ENCODE measurements around the gene MBNL2. TPM values are rescaled to one million over a fixed set of nuclear protein-coding genes. Genes with fewer than 3 reads are reported as not detected.
"Not testable (repeated sequence)": the region's sequence is repeated elsewhere in the genome, so short reads cannot be mapped to it uniquely, and the experiment has no call there.

MBNL2 gene
- total RNA-seq, 2 donors from 2014 or later, result 106 to 139 TPM

DNA sequence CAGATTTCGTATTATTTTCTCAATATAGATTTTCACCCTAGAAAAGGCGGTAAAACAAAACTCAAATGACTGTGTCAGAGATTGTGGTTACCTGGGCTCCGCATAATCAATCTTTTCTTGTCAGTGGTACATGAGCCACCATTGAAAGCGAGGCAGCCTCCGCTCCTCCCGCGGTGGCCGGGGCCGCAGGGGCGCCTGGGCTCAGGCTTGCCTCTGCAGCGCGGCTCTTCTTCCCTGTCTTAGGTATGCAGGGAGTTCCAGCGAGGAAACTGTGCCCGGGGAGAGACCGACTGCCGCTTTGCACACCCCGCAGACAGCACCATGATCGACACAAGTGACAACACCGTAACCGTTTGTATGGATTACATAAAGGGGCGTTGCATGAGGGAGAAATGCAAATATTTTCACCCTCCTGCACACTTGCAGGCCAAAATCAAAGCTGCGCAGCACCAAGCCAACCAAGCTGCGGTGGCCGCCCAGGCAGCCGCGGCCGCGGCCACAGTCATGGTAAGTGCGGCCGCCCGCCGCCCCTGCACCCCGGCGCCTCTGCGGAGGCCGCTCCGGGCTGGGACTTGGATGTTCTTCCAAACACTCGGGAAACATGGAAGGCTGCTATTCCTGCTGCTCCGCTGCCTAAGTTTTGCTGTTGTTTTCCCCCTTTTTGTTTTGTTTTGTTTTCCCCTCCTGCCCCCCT, 124.6 kb downstream of the MBNL2 start:
- no peak for DNase-seq (ENCODE audit: low spot score)
- intact Hi-C loops (cut with DNase I), result no loop called here

DNA sequence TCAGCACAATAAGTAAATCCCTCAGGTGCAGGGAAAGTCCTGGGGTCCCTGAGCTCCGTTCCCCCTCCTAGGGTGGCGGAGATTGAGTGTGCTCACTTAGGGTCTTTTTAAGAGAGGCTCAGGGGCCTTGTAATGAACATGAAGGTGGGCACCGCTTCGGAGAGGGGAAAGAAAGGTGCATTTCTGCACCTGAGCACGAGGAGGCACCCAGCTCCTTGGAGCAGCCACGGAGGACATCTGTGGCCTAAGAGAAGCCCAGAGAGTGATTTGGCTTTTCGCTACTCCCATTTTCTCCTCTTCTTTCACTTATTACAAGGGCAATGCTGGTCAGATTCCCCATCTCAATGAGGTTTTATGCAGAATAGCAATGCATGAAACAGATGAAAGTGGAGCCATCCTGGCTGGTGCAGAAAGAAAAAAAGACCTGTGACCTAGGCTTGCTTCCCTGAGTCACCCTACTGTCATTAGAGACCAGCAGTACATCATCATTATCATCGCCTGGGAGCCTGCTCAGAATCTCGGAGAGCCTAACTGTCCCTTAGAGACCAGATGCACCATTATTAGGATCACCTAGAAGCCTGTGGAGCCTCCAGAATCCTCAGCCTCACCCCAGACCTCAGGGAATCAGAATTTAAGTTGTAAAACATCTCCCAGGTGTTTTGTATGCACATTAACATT, 125.3 kb downstream of the MBNL2 start:
- intact Hi-C loops (cut with DNase I), result no loop called here
- DNase-seq (ENCODE audit: low spot score), result no peak

DNA sequence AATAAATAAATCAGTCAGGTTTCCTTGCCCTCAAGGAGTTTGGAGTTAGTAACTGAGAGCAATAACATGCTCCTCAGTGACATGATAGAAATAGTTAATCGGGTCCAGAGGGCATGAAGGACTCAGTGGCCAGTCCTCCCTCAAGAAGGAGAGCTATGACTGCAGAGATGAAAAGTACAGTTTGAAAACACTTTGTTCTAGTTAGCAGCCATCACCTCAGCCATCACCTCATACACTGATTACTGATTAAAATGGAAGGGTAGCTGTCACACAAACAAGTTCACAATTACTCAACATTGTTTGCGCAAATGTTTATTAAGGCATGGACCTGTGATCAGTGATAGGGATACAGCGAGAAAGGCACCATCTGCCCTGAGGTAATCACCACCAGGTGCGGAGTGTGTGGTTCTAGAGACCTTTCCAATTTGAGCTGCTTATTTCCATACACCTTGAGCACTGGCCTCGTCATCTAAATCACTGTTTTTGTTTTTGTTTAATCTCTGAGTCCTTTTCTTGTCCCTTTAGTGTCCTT, 126.5 kb downstream of the MBNL2 start:
- DNase-seq (ENCODE audit: low spot score), result no peak
- intact Hi-C loops (cut with DNase I), result no loop called here

DNA sequence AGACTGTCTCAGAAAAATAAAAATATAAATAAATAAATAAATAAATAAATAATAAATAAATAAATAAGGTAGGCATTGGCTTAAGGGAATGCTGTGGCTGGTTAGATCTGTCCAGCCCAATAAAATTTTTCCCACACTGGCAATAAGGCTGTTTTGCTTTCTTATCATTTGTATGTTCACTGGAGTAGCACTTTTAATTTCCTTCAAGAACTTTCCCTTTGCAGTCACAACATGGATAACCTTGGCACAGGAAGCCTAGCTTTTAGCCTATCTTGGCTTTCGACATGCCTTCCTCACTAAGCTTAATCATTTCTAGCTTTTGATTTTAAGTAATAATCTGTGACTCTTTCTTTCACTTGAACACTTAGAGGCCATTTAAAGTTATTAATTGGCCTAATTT, 129.9 kb downstream of the MBNL2 start:
- intact Hi-C loops (cut with DNase I); DNase-seq (ENCODE audit: low spot score): not testable (repeated sequence)

DNA sequence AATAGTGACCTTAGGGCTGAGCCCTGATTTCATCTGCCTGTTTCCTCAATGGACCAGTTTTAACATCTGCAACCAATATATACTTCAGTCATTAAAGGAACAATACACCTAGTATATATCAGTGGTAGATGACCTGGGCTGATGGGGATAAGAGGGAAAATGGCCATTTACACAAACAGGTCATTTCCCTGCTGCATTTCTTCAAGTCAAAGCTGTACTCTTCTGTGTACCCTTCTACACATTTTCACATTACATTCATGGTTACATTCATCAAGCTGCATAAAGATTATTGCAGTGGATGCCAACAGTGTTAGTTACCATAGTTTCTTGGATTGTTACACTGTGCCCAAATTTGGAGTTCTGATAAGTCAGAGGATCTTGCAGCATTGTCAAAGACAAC, 130.7 kb downstream of the MBNL2 start:
- no peak for DNase-seq (ENCODE audit: low spot score)
- intact Hi-C loops (cut with DNase I), result no loop called here

DNA sequence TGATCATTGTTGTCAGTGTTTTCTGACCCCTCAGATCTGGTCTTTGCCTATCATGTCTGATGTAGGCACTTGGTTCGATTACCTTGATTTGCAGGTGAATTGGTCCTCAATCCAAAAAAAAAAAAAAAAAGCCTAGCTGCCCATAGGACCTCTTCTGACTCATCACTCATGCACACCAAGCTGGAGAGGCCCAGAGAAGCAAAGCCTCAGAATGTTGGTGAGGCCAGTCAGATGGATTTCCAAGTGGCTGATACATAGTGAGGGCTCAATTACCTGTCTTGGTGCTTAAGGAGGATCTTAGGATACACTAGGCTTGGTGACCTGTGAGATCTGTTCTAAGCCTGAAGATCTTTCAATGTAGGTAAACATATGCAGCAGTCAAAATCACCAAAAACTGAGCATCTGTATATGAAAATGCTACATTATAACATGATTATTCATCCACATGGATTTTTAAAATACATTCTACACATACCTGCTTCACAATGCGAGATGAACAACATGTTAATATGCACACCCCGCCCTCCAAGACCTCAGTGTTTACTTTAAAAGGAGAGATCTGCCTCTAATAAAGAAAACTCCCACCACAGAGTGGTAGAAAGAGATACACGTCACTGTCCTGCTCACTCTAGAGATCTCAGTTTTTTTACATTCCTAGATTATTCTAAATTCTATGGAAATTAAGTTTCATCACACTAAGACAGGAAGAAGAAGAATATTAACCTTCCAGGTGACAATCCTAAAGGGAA, 132.0 kb downstream of the MBNL2 start:
- DNase-seq (ENCODE audit: low spot score), result no peak
- intact Hi-C loops (cut with DNase I), result no loop called here

DNA sequence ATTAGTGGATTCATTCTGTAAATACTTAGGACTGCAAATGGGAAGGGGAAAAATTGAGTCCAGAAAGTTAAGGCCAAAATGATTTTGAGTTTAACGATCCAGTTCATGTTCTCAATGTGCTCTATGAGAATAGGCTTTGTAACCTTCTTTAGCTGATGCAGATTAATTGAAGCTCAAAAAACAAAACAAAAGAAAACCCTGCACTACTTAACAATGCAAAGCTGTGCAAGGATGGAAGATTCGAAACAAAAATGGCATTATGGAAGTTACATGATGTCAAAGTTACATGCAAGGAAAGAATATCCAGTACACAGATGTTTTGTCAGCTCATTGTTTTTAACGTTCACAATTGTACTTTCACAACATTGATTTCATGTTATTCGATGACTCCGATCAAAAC, 132.7 kb downstream of the MBNL2 start:
- intact Hi-C loops (cut with DNase I), result loop anchor here in 1 of 2 donors (5.0 kb wide), 1 partner anchor 243 kb away; no protein-coding TSS in a partner anchor
- no peak for DNase-seq (ENCODE audit: low spot score)

DNA sequence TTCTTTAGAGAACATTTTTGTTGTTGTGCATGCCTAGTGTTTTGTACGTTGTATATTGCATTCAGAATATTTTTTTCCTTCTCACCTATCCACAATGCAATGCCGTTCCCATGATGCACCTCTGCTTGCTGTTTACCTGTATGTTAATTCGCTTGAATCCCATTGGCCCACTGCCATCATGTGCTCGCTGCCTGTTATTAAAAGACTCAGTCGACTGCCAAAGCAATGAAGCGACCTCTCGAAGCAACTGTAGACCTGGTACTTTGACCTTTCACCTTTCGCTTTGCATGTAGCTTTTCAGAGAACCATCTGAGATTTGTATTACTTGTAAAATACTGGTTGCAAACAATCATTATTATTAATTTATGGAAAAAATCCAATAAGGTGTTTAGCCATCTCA, 134.5 kb downstream of the MBNL2 start:
- DNase-seq (ENCODE audit: low spot score), result no peak
- intact Hi-C loops (cut with DNase I), result loop anchor here in 1 of 2 donors (5.0 kb wide), 1 partner anchor 244 kb away; no protein-coding TSS in a partner anchor

DNA sequence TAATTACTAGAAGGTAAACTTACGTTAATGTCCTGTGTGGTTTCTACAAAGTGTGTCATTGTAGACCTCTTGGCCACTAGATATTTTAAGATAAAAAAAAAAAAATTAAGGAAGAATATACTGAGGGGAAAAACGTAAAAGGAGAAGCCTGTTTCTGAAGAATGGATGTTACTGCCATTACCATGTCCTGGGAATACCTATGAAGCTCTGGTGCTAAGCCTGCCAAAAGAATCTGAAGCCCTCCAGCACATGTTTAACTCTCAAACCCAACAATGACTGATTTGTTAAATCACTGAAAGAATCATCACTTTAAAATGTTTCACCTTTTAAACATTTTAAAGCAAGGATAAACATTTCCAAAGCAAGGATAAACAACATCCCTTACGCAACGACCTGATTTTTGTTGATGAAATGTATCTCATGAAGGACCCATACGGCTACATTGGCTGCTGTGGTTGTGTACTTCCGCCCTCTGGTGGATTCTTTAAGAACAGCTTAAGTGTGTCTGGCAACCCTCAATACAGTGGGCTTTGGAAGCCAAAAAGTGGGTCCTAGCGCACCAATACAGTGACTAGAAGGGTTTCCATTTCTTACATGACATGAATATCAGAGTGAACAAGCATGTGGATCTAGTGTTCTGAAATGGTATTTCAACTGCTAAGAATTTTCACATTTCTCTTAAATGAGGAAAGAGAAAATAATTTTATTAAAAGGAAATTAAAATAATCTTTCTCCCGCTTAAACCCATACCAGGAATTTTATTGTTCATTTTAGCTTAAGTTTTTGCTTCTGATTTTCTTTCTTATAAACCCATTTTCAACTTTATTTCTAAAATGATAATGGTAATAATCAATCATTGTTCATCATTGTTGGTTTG, 137.3 kb downstream of the MBNL2 start:
- DNase-seq (ENCODE audit: low spot score), result no peak
- intact Hi-C loops (cut with DNase I), result loop anchor here (5.0 to 10.0 kb wide), 2 partner anchors 247 to 325 kb away; no protein-coding TSS in a partner anchor

DNA sequence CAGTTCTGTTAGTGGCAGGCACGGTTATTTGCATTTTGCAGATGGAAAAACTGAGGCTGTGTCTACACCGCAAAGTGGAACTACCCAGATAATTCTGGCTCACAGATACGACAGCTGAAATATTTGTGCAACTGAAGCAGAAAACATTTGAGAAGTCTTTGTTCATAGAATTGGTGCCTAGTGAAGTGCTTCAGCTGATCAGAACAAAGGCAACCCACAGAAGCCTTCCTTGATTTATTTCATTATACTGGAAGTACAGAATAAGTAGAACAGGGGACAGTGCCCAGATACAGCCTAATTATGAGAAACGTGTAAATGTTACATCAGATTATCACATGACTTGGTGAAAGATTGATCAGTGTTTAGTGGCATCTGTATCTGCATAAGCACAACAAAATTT, 138.5 kb downstream of the MBNL2 start:
- intact Hi-C loops (cut with DNase I), result loop anchor here (5.0 to 10.0 kb wide), 2 partner anchors 248 to 326 kb away; no protein-coding TSS in a partner anchor
- DNase-seq (ENCODE audit: low spot score), result no peak

DNA sequence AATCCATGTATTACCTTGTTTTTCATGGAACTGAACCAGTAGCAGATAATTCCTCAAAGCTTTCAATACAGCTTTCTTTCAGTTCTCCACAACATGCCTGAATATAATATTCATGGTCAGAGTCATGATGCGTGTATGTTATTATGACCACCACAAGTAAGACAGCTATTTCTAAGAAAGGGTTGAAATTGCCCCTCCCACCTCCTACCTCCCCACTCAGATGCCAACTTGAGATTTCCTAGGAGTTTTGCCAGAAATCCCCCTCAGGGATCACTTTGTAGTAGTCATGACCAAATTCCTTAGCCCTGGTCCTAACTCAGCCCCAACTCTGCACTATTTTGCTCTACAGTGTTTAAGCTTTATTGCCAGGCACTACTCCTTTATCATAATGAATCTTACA, 141.9 kb downstream of the MBNL2 start:
- DNase-seq (ENCODE audit: low spot score), result no peak
- intact Hi-C loops (cut with DNase I), result loop anchor here (5.0 to 10.0 kb wide), 2 partner anchors 252 to 329 kb away; no protein-coding TSS in a partner anchor

DNA sequence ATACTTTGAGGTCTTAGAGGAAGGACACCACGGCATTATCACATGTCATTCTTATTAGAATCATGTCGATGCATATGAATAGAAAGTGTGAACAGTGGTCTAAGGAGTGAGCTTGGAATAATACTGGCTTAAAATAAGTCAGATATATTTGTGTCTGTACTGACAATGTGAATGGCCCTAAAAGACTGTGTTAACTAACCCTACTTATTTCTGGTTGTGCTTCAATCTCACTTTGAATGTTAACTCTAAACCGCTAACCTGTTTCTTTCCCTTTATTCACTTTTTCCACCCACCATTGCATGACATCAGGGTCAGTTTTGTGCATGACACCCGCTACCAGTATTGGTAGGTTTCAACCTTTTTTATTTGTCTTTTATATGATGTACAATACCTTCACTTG, 142.7 kb downstream of the MBNL2 start:
- intact Hi-C loops (cut with DNase I), result loop anchor here (5.0 to 10.0 kb wide), 2 partner anchors 253 to 330 kb away; no protein-coding TSS in a partner anchor

DNA sequence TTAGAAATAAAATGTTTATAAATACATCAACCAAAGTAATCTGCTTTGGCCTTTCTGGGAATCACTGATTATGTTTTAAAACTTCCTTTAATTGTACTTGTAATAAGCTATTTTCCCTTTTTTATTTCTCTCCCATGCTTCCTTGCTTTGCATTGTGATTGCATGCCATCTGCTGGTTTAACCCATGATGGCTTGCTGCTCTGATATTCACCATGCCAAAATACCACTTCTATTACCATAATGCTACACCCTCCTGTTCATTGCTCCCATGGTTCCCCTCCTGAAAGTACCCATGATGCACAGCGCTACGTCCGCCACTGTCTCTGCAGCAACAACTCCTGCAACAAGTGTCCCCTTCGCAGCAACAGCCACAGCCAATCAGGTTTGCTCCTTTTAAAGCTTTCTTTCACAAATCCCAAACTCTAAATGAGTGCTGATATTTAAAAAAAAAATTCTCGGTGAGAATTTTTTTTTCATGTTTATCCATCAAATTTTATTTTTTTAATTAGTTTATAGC, 144.1 kb downstream of the MBNL2 start:
- DNase-seq (ENCODE audit: low spot score), result no peak
- intact Hi-C loops (cut with DNase I), result loop anchor here in 1 of 2 donors (10.0 kb wide), 1 partner anchor 331 kb away; no protein-coding TSS in a partner anchor

More for the DNA sequence above, 142.7 kb downstream of the MBNL2 start:
- DNase-seq (ENCODE audit: low spot score), result no peak

DNA sequence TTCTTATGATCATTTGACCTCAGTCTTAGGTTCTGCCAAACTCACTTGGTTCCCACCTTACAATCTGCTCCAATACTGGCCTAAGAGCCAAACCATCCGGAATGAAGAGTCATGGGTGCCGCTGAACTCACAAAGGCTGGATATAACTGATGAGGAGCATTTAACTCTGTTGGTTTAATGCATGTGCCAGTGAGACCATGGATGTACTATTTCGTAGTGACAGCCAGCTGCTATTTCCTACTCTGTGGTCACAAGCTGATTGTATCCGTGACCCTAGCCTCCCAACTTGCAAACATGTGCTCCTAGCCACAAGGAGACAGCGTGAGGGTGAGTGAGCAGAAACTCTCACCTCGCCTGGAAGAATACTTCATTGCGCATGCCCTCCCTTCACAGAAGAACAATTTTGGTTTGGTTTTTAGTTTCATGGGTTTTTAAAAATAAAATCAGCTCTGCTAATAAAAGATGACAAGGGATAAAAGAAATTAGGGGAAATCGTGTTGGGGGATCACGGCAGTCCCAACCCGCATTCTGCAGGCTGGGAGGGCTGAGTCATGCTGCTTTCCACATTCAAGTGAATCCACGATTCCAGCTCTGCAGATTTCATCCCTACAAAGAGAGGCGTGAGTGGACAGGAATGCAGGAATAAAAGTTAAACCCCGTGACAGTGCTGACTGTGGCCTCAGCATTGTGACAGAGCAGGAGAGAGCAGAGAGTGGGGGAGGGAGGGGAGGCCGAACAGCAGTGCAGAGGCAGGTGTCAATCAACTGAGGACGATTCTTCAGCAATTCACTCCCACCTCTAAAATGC, 145.1 kb downstream of the MBNL2 start:
- DNase-seq (ENCODE audit: low spot score), result no peak
- intact Hi-C loops (cut with DNase I), result loop anchor here in 1 of 2 donors (10.0 kb wide), 1 partner anchor 332 kb away; no protein-coding TSS in a partner anchor

DNA sequence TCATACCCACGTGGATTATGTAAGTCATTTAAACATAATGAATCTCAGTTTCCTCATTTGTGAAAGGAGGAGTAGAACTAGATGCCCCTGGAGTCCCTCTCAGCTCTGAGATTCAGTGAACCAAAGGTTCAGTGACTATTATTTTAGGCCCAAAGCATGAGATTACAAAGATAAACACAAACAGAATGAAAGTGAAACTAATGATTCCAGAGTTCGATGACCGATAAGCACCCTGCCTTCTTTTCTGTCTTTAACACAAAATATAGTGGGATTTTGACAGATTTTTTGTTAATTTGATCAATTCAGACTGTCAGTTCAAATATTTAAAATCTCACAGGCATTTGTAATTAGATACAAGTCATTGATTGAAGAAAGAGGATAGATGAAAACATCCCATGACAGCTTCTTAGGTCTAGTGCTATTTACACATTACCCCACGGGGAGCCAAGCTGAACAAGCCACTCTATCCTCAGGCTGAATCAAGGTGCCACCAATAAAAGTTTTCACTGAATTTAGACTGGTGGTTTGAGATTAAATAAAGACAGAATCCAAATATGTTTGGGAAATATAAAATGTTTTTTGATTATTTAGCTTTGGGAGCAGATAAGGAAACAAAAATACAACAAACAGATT, 147.2 kb downstream of the MBNL2 start:
- DNase-seq (ENCODE audit: low spot score), result no peak
- intact Hi-C loops (cut with DNase I), result loop anchor here in 1 of 2 donors (10.0 kb wide), 1 partner anchor 335 kb away; no protein-coding TSS in a partner anchor

DNA sequence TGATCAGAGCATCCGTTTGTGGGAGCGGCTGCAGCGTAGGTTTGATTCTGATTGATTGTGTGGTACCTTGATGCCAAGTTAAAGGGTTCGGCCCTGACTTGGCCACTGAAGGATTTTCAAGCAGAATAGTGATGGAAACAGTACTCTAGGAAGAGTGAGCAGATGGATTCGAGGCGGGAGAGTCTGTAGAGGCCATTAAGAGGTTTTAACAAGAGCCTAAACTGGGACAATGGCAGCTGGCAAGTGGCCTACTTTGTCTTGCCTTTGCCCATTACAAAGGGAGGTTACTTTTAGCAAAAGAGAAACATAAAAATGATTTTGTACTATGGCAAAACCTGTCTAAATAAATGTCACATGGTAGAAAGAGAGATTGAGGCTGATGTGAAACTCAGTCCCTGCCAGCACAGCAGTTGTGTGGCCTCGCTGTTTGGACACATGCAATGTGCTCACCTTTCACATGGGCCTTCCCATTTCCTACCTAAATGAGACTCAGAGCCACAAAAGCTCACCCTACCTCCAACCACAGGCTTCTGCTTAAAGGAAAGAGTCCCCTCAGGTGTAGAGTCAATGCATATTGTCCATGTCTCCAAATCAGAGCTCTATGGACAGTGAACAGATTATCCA, 149.5 kb downstream of the MBNL2 start:
- intact Hi-C loops (cut with DNase I), result no loop called here
- no peak for DNase-seq (ENCODE audit: low spot score)

DNA sequence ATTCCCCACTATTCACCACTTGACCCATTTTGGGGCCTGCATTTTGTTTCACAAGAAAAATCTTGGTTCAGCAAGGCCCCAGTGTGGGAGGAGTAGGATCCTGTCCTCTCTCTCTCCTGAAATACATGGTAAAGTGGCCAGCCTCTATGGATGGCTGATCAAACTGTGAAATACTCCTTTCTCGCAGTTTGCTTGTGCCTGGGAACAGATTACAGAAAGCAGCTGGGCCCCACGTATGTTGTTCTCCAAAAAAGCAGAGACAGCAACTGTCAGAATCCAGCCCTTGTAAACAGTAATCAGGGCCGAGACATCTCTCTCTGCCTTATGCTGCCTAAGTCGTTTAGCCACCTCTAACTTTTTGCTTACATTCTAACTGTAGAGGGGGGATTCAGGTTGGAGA, 150.8 kb downstream of the MBNL2 start:
- intact Hi-C loops (cut with DNase I), result no loop called here
- DNase-seq (ENCODE audit: low spot score), result no peak

Data from posterior vena cava (tissue), 2 donors.